ENCODE results near the gene HOXB2. TPM values are rescaled to one million over a fixed set of nuclear protein-coding genes. Genes with fewer than 3 reads are reported as not detected.

Gene HOXB2
- total and polyA plus RNA-seq, 2 donors (not counting 1 experiment from before 2014, with no cell fraction given) = 12.2 to 12.3 TPM

- TF ChIP-seq EZH2 (IDR thresholded peaks at IDR 0.05; ENCODE audit: low read length, missing control alignments) (no peak), CTCF (conservative IDR thresholded peaks at IDR 0.05 in 1 of 2, IDR thresholded peaks at IDR 0.05 in 1 of 2; ENCODE audit: low read depth in 1 of 2, low read length in 2 of 2) (no peak)
- Histone ChIP-seq H3K4me1 (ENCODE audit: control insufficient read depth, extremely low read depth, insufficient read depth, low read length) (peaks cover 14% of the 10 kb centered on the region), H3K27ac (ENCODE audit: insufficient read depth, low read length) (peak overlapping the region; percentile 98), H3K36me3 (ENCODE audit: control insufficient read depth, insufficient read depth, low read length) (peaks cover 3% of the 10 kb centered on the region), H3K27me3 (ENCODE audit: control insufficient read depth, insufficient read depth, low read length) (no peaks in the 10 kb centered on the region), H4K20me1 (ENCODE audit: control insufficient read depth, extremely low read depth, insufficient read depth, low read length) (no peaks in the 10 kb centered on the region), H3K79me2 (ENCODE audit: control insufficient read depth, insufficient read depth, low read length) (peaks cover 99% of the 10 kb centered on the region), H3K9ac (ENCODE audit: insufficient read depth, low read length) (no peak overlapping the region), H3K4me3 (replicated peaks in 1 of 4; ENCODE audit: control extremely low read depth in 1 of 4, insufficient read depth in 1 of 4, low read depth in 3 of 4, low read length in 4 of 4) (peak overlapping the region; percentile 25 to 98 (median 60)), H3K4me2 (ENCODE audit: extremely low read depth, insufficient read depth, low read length) (peak overlapping the region; percentile 86), H3K9me3 (ENCODE audit: control insufficient read depth, insufficient read depth, low read depth, low read length) (no peaks in the 10 kb centered on the region), H2AFZ (ENCODE audit: low read length) (no peak overlapping the region)
- DNase-seq (ENCODE audit: low read depth in 2 of 2) = no peak
These were observed 29.7 kb upstream of the HOXB2 start for GRCh38 chr17:48574505-48575065.

- peaks cover 22% of the 10 kb centered on the region for H3K4me1 ChIP-seq (ENCODE audit: control insufficient read depth, extremely low read depth, insufficient read depth, low read length)
- H3K79me2 ChIP-seq (ENCODE audit: control insufficient read depth, insufficient read depth, low read length) = peaks cover 100% of the 10 kb centered on the region
- no peak for DNase-seq (ENCODE audit: low read depth in 2 of 2)
- no peaks in the 10 kb centered on the region for H3K27me3 ChIP-seq (ENCODE audit: control insufficient read depth, insufficient read depth, low read length)
- H3K36me3 ChIP-seq (ENCODE audit: control insufficient read depth, insufficient read depth, low read length) = peaks cover 6% of the 10 kb centered on the region
- H3K4me2 ChIP-seq (ENCODE audit: extremely low read depth, insufficient read depth, low read length) = peak overlapping the region; percentile 86
- H3K27ac ChIP-seq (ENCODE audit: insufficient read depth, low read length) = peak overlapping the region; percentile 98
- no peak for TF ChIP-seq CTCF (conservative IDR thresholded peaks at IDR 0.05 in 1 of 2, IDR thresholded peaks at IDR 0.05 in 1 of 2; ENCODE audit: low read depth in 1 of 2, low read length in 2 of 2)
- TF ChIP-seq EZH2 (IDR thresholded peaks at IDR 0.05; ENCODE audit: low read length, missing control alignments) = no peak
- peak overlapping the region; percentile 44 to 98 (median 64) for H3K4me3 ChIP-seq (replicated peaks in 1 of 4; ENCODE audit: control extremely low read depth in 1 of 4, insufficient read depth in 1 of 4, low read depth in 3 of 4, low read length in 4 of 4)
- peak overlapping the region; percentile 68 for H3K9ac ChIP-seq (ENCODE audit: insufficient read depth, low read length)
- H2AFZ ChIP-seq (ENCODE audit: low read length) = no peak overlapping the region
- no peaks in the 10 kb centered on the region for H4K20me1 ChIP-seq (ENCODE audit: control insufficient read depth, extremely low read depth, insufficient read depth, low read length)
- no peaks in the 10 kb centered on the region for H3K9me3 ChIP-seq (ENCODE audit: control insufficient read depth, insufficient read depth, low read depth, low read length)
These were observed 27.0 kb upstream of the HOXB2 start for GRCh38 chr17:48571826-48572417.

GRCh38 chr17:48571024-48571818 lies 26.3 kb upstream of the HOXB2 start:
- Histone ChIP-seq H3K9me3 (ENCODE audit: control insufficient read depth, insufficient read depth, low read depth, low read length) (no peaks in the 10 kb centered on the region), H3K4me1 (ENCODE audit: control insufficient read depth, extremely low read depth, insufficient read depth, low read length) (peaks cover 29% of the 10 kb centered on the region), H2AFZ (ENCODE audit: low read length) (no peak overlapping the region), H3K27me3 (ENCODE audit: control insufficient read depth, insufficient read depth, low read length) (no peaks in the 10 kb centered on the region), H4K20me1 (ENCODE audit: control insufficient read depth, extremely low read depth, insufficient read depth, low read length) (no peaks in the 10 kb centered on the region), H3K4me3 (replicated peaks in 1 of 4; ENCODE audit: control extremely low read depth in 1 of 4, insufficient read depth in 1 of 4, low read depth in 3 of 4, low read length in 4 of 4) (peak overlapping the region; percentile 44 to 98 (median 64)), H3K79me2 (ENCODE audit: control insufficient read depth, insufficient read depth, low read length) (peaks cover 100% of the 10 kb centered on the region), H3K27ac (ENCODE audit: insufficient read depth, low read length) (peak overlapping the region; percentile 98), H3K4me2 (ENCODE audit: extremely low read depth, insufficient read depth, low read length) (peak overlapping the region; percentile 86), H3K36me3 (ENCODE audit: control insufficient read depth, insufficient read depth, low read length) (peaks cover 8% of the 10 kb centered on the region), H3K9ac (ENCODE audit: insufficient read depth, low read length) (peak overlapping the region; percentile 68)
- DNase-seq (ENCODE audit: low read depth in 2 of 2) = peak; percentile 48 to 83
- TF ChIP-seq CTCF (conservative IDR thresholded peaks at IDR 0.05 in 1 of 2, IDR thresholded peaks at IDR 0.05 in 1 of 2; ENCODE audit: low read depth in 1 of 2, low read length in 2 of 2) (no peak), EZH2 (IDR thresholded peaks at IDR 0.05; ENCODE audit: low read length, missing control alignments) (no peak)
